ENCODE data around the gene KLF11.

Gene KLF11

DNA sequence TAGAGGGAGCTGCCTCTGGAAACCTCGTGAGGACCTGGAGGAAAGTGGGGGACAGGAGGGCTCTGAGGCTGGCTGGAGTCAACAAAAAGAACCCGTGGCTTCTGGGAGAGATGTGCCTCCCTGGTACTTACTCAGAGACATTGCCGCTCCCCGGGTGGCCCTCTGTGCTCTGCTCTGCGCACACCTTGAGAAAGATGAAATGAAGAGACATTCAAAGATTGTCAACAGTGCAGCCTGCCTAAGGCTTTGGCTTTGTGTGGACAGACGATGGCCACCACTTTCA lies 22.4 kb downstream of the KLF11 start:
- Histone ChIP-seq H3K36me3 (replicated peaks; ENCODE audit: insufficient read depth, low read length) (no peaks in the 10 kb centered on the region), H3K27ac (ENCODE audit: low read length) (no peak overlapping the region), H3K9me2 (replicated peaks; ENCODE audit: insufficient read depth, low read length) (no peaks in the 10 kb centered on the region), H3K4me1 (ENCODE audit: low read length) (no peaks in the 10 kb centered on the region), H3K27me3 (replicated peaks; ENCODE audit: insufficient read depth, low read length) (no peaks in the 10 kb centered on the region), H3K4me3 (ENCODE audit: low read length) (no peak overlapping the region), H3K9ac (ENCODE audit: low read length) (no peak overlapping the region), H3K4me2 (ENCODE audit: low read depth, low read length) (no peak overlapping the region), H3K9me3 (replicated peaks; ENCODE audit: insufficient read depth, low read length) (no peaks in the 10 kb centered on the region), H3K79me2 (ENCODE audit: low read length) (no peaks in the 10 kb centered on the region), H4K20me1 (ENCODE audit: insufficient read depth, low read length) (no peaks in the 10 kb centered on the region), H2AFZ (ENCODE audit: low read length) (no peak overlapping the region), H3F3A (ENCODE audit: insufficient read depth, low read length) (no peaks in the 10 kb centered on the region)
- TF ChIP-seq CTCF (IDR thresholded peaks at IDR 0.05; ENCODE audit: low read length), result no peak
- no peak for TF ChIP-seq EZH2phosphoT487 (IDR thresholded peaks at IDR 0.05; ENCODE audit: low read length)
- TF ChIP-seq EZH2 (optimal IDR thresholded peaks at IDR 0.05; ENCODE audit: low read depth, low read length), result no peak
- no peak for DNase-seq

- no peak overlapping the region for H3K4me3 ChIP-seq (ENCODE audit: low read length)
- no peaks in the 10 kb centered on the region for H3K36me3 ChIP-seq (replicated peaks; ENCODE audit: insufficient read depth, low read length)
- no peaks in the 10 kb centered on the region for H3K9me3 ChIP-seq (replicated peaks; ENCODE audit: insufficient read depth, low read length)
- no peaks in the 10 kb centered on the region for H4K20me1 ChIP-seq (ENCODE audit: insufficient read depth, low read length)
- no peak overlapping the region for H3K9ac ChIP-seq (ENCODE audit: low read length)
- TF ChIP-seq CTCF (IDR thresholded peaks at IDR 0.05; ENCODE audit: low read length), result no peak
- TF ChIP-seq EZH2phosphoT487 (IDR thresholded peaks at IDR 0.05; ENCODE audit: low read length), result no peak
- TF ChIP-seq EZH2 (optimal IDR thresholded peaks at IDR 0.05; ENCODE audit: low read depth, low read length), result no peak
- no peaks in the 10 kb centered on the region for H3K27me3 ChIP-seq (replicated peaks; ENCODE audit: insufficient read depth, low read length)
- H3K79me2 ChIP-seq (ENCODE audit: low read length), result no peaks in the 10 kb centered on the region
- no peaks in the 10 kb centered on the region for H3K9me2 ChIP-seq (replicated peaks; ENCODE audit: insufficient read depth, low read length)
- no peaks in the 10 kb centered on the region for H3K4me1 ChIP-seq (ENCODE audit: low read length)
- H3K4me2 ChIP-seq (ENCODE audit: low read depth, low read length), result no peak overlapping the region
- DNase-seq, result no peak
- no peaks in the 10 kb centered on the region for H3F3A ChIP-seq (ENCODE audit: insufficient read depth, low read length)
- H3K27ac ChIP-seq (ENCODE audit: low read length), result no peak overlapping the region
- H2AFZ ChIP-seq (ENCODE audit: low read length), result no peak overlapping the region
Measured at GRCh38 chr2:10067330-10067729, 24.0 kb downstream of the KLF11 start.

- no peaks in the 10 kb centered on the region for H3F3A ChIP-seq (ENCODE audit: insufficient read depth, low read length)
- H3K27me3 ChIP-seq (replicated peaks; ENCODE audit: insufficient read depth, low read length), result no peaks in the 10 kb centered on the region
- H3K9ac ChIP-seq (ENCODE audit: low read length), result no peak overlapping the region
- H2AFZ ChIP-seq (ENCODE audit: low read length), result no peak overlapping the region
- H3K27ac ChIP-seq (ENCODE audit: low read length), result no peak overlapping the region
- H3K9me3 ChIP-seq (replicated peaks; ENCODE audit: insufficient read depth, low read length), result no peaks in the 10 kb centered on the region
- no peak overlapping the region for H3K4me3 ChIP-seq (ENCODE audit: low read length)
- no peaks in the 10 kb centered on the region for H3K79me2 ChIP-seq (ENCODE audit: low read length)
- DNase-seq, result no peak
- no peak overlapping the region for H3K4me2 ChIP-seq (ENCODE audit: low read depth, low read length)
- H4K20me1 ChIP-seq (ENCODE audit: insufficient read depth, low read length), result no peaks in the 10 kb centered on the region
- no peaks in the 10 kb centered on the region for H3K9me2 ChIP-seq (replicated peaks; ENCODE audit: insufficient read depth, low read length)
- no peaks in the 10 kb centered on the region for H3K36me3 ChIP-seq (replicated peaks; ENCODE audit: insufficient read depth, low read length)
- TF ChIP-seq CTCF (IDR thresholded peaks at IDR 0.05; ENCODE audit: low read length) (no peak), EZH2phosphoT487 (IDR thresholded peaks at IDR 0.05; ENCODE audit: low read length) (no peak), EZH2 (optimal IDR thresholded peaks at IDR 0.05; ENCODE audit: low read depth, low read length) (no peak)
- H3K4me1 ChIP-seq (ENCODE audit: low read length), result no peaks in the 10 kb centered on the region
Measured at GRCh38 chr2:10067881-10068280, 24.5 kb downstream of the KLF11 start.

DNA sequence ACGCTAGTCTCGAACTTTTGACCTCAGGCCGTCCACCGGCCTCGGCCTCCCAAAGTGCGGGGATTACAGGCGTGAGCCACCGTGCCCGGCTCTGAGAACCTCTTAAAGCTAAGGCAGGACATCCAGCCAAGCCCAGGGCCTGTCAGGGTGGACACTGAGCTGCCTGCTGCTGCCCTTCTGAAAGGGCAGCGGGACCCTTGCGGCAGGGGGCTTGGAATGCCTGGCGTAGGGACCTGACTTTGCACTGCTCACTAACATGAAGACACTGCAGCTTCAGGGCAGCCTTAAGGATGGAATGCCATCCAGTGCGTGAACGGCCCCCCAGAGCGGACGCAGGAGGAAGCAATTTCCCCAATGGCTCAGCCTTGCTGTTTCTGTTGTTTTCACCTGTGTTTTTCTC lies 27.8 kb downstream of the KLF11 start:
- TF ChIP-seq EZH2phosphoT487 (IDR thresholded peaks at IDR 0.05; ENCODE audit: low read length) (no peak), EZH2 (optimal IDR thresholded peaks at IDR 0.05; ENCODE audit: low read depth, low read length) (no peak), CTCF (IDR thresholded peaks at IDR 0.05; ENCODE audit: low read length) (no peak)
- no peaks in the 10 kb centered on the region for H3K9me3 ChIP-seq (replicated peaks; ENCODE audit: insufficient read depth, low read length)
- DNase-seq, result no peak
- no peak overlapping the region for H3K4me2 ChIP-seq (ENCODE audit: low read depth, low read length)
- no peaks in the 10 kb centered on the region for H3F3A ChIP-seq (ENCODE audit: insufficient read depth, low read length)
- H4K20me1 ChIP-seq (ENCODE audit: insufficient read depth, low read length), result no peaks in the 10 kb centered on the region
- peaks cover 24% of the 10 kb centered on the region for H3K27me3 ChIP-seq (replicated peaks; ENCODE audit: insufficient read depth, low read length)
- no peaks in the 10 kb centered on the region for H3K9me2 ChIP-seq (replicated peaks; ENCODE audit: insufficient read depth, low read length)
- H3K79me2 ChIP-seq (ENCODE audit: low read length), result no peaks in the 10 kb centered on the region
- H3K4me1 ChIP-seq (ENCODE audit: low read length), result no peaks in the 10 kb centered on the region
- H3K36me3 ChIP-seq (replicated peaks; ENCODE audit: insufficient read depth, low read length), result no peaks in the 10 kb centered on the region
- no peak overlapping the region for H3K9ac ChIP-seq (ENCODE audit: low read length)
- H3K27ac ChIP-seq (ENCODE audit: low read length), result no peak overlapping the region
- no peak overlapping the region for H3K4me3 ChIP-seq (ENCODE audit: low read length)
- H2AFZ ChIP-seq (ENCODE audit: low read length), result no peak overlapping the region

Measured in MM.1S (cell line).